Endothelial cell of umbilical vein (primary cell): ENCODE data around the gene CAMKMT.

Source experiments
- CTCF ChIP-seq, 2 donors: IDR thresholded peaks; 1 replicate in 1 of 2; 2 replicates in 1 of 2; pipeline ENCODE4 v1.5.1; 2011; ENCODE audit warnings: low read length in 2 of 2, mild to moderate bottlenecking in 2 of 2, moderate library complexity in 2 of 2, control low read depth in 1 of 2, inconsistent platforms in 1 of 2, low read depth in 1 of 2; ENCODE audit not compliant: insufficient read depth in 1 of 2; ENCODE audit errors: extremely low read depth in 1 of 2
- EZH2 ChIP-seq: IDR thresholded peaks from 2 replicates; pipeline ENCODE4 v1.6.1; 2012; ENCODE audit warnings: borderline replicate concordance, low read depth, mild to moderate bottlenecking, moderate library complexity, low read length, inconsistent platforms; ENCODE audit not compliant: severe bottlenecking
- FOS ChIP-seq: IDR thresholded peaks from 2 replicates; pipeline ENCODE4 v1.6.1; 2011; ENCODE audit warnings: mild to moderate bottlenecking, low read length, moderate library complexity, borderline replicate concordance; ENCODE audit not compliant: insufficient read depth
- MAX ChIP-seq: IDR thresholded peaks from 2 replicates; pipeline ENCODE4 v1.6.1; 2011; ENCODE audit not compliant: insufficient read depth, insufficient read length
- POLR2A ChIP-seq: IDR thresholded peaks from 2 replicates; pipeline ENCODE4 v1.6.1; 2012; ENCODE audit warnings: low read depth, mild to moderate bottlenecking, control low read depth, low read length
- POLR2AphosphoS5 ChIP-seq: IDR thresholded peaks from 2 replicates; pipeline ENCODE4 v1.6.1; 2012; ENCODE audit warnings: low read depth, mild to moderate bottlenecking, control low read depth, low read length, moderate library complexity; ENCODE audit not compliant: insufficient read depth

DNA sequence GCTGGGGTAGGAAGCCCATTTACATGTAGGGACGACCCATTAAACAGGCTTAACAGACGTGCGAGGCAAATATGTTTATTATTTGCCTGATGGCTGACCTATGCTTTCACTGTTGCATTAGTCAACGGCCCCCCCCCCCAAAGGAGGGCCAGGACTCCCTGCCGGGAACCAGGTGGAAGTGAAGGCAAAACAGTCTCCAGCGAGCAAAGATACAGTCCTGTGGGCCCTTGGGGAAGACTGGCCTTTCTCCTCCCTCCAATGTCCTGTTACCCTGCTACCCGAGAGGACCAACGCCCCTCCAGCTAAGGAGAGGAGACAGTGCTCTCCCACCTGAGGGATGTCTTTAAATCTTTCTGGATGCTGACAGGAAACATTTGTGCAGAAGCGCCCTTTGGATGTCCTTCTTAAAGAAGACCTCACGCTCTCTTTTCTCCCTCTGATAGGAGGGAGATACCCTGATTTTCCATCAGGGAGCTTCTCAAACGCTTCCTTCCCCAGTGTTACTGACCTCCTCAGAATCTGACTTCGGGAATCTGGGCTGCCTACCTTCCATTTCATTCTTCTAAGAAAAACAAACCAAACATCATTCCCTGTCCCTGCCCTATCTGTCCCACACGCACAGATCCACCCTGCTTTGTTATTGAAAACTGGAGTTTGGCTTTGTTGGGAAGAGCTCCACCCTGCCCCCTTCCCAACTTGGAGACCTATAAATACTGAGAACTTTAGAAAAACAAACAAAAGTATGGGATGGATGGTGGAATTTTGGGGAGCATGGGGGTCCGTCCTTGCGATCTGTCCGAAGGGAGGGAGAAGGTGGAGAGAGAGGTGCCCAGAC lies 443.9 kb downstream of the CAMKMT start:
- no peak for TF ChIP-seq CTCF (IDR thresholded peaks at IDR 0.05; ENCODE audit: extremely low read depth in 1 of 2, insufficient read depth in 1 of 2, low read depth in 1 of 2, low read length in 2 of 2)
- TF ChIP-seq POLR2AphosphoS5: no peak
- TF ChIP-seq POLR2A: no peak
- no peak for TF ChIP-seq MAX
- TF ChIP-seq EZH2: peak; percentile 57
- no peak for TF ChIP-seq FOS
